NB4 (cell line): Measurements from ENCODE around the gene KPNB1.
A peak's percentile ranks its signal among the peaks of the same experiment; 100 is the strongest.

ENCODE experiments used
- DNase-seq: peaks from one replicate; pipeline ENCODE4 v3.0.0; 2010; ENCODE audit warnings: low read depth
- H3K4me3 ChIP-seq: one replicate; pipeline ENCODE4 v1.5.1; 2011; ENCODE audit warnings: mild to moderate bottlenecking, low read depth, low read length, moderate library complexity
- MYC ChIP-seq: IDR thresholded peaks from 2 replicates; pipeline ENCODE4 v1.6.1; 2011; ENCODE audit warnings: low read depth, low read length
- POLR2A ChIP-seq: IDR thresholded peaks from 2 replicates; pipeline ENCODE4 v1.6.1; 2011; ENCODE audit warnings: mild to moderate bottlenecking; ENCODE audit not compliant: insufficient read length; ENCODE audit errors: extremely low read depth
- TF ChIP-seq, protein P1 (sequence below): IDR thresholded peaks from 2 replicates; pipeline ENCODE4 v1.6.1; 2011; ENCODE audit warnings: low read depth, low read length
- TF ChIP-seq, protein P2 (sequence below): IDR thresholded peaks from one replicate; pipeline ENCODE4 v1.5.1; 2012; ENCODE audit warnings: low read depth, low read length

Gene KPNB1

DNA sequence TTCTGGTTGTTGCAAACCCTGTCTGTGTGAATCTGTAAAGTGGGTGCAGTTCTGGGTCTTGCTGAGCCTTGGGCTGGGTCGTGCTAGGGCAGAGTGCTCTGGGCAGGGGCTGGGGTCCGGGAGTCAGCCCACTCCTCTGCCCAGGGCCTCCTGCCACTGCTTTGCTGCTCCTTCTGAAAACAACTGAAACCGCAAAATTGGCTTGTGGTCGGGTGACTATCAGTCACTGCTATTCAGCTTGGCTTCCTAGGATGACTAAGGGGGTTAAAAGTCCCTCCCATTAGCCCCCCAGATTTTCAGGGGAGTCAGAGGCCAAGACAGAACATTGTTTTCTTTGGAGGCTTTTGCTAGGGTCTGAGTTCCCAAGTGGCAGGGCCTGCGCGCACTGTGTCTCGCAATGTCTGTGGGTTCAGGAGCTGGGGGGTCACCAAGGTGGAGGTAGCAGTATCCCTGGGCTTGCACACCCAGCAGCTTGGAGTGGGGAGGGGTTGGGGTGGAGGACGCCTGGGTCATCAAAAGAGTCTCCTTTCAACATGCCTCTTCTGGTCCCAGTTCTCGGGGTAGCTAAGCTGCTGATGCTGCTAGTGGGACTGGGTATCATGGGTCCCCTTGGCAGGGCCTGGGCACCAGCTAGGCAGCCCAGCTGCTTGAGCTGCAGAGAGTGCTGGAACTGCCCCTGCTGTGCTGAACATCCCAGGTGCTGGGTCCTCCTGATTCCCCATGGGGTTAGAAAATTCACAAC, 69.9 kb downstream of the KPNB1 start:
- H3K4me3 ChIP-seq, result no peak overlapping the region
- TF ChIP-seq, protein P1, sequence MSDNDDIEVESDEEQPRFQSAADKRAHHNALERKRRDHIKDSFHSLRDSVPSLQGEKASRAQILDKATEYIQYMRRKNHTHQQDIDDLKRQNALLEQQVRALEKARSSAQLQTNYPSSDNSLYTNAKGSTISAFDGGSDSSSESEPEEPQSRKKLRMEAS, result no peak
- no peak for TF ChIP-seq MYC
- TF ChIP-seq, protein P2, sequence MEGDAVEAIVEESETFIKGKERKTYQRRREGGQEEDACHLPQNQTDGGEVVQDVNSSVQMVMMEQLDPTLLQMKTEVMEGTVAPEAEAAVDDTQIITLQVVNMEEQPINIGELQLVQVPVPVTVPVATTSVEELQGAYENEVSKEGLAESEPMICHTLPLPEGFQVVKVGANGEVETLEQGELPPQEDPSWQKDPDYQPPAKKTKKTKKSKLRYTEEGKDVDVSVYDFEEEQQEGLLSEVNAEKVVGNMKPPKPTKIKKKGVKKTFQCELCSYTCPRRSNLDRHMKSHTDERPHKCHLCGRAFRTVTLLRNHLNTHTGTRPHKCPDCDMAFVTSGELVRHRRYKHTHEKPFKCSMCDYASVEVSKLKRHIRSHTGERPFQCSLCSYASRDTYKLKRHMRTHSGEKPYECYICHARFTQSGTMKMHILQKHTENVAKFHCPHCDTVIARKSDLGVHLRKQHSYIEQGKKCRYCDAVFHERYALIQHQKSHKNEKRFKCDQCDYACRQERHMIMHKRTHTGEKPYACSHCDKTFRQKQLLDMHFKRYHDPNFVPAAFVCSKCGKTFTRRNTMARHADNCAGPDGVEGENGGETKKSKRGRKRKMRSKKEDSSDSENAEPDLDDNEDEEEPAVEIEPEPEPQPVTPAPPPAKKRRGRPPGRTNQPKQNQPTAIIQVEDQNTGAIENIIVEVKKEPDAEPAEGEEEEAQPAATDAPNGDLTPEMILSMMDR, result no peak
- no peak for TF ChIP-seq POLR2A
- DNase-seq, result peak; percentile 82

DNA sequence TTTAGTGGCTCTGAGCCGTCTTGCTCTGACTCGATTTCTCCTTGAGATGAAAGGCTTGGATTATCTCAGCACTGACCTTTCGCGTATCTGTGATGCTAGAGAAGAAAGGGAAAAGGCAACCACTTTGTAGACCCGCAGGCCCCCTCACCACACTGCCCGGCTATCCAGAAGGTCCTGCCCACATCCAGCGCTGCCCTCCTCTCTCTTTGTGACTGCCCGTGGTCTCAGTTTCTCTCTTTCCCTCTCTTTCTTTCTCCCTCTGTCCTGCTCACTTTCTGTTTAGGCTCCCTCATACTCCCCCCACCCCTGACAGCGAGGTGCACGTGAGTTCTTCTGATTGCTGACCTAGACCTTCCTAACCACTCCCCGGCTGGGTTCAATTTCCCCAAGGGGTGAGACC, 70.5 kb downstream of the KPNB1 start:
- TF ChIP-seq POLR2A (no peak), MYC (no peak)
- TF ChIP-seq, protein P2, result no peak
- TF ChIP-seq, protein P1, result no peak
- H3K4me3 ChIP-seq, result no peak overlapping the region
- no peak for DNase-seq

DNA sequence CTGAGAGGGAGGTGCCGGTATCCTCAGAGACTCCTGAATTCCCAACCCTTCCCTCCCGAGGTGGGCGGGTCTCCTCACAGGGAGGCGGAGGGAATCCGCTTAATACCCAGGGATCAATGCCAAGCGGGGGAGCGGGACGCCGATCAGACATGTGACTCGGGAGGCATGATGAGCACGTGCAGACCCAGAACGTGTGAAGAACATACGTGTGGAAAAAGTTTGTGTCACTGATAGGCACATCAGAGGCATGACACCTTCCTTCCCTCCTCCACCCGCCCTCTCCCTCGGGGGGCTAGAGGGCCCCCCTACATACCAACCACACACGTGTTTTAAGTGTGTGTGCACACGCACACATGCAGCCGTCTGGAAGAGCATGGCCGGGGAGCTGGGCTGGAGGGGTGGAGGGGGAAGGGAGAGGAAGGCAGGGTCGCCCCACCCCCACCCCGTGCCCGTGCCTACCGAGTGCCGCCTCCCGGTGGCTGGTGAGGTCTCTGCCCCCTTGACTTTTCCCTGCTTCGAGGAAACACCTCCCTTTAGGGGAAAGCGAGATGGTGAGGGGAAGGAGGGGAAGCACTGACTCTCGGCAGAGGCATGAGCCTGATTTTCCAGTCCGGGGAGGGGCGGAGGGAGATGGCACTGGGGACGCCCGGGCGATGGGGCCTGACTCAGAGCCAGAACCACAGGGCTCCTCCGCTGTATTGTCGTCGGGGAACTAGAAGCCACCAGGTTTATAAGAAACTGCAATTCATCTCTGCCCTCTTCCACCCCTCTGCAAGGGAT, 71.2 kb downstream of the KPNB1 start:
- no peak overlapping the region for H3K4me3 ChIP-seq
- TF ChIP-seq, protein P2, result no peak
- no peak for TF ChIP-seq MYC
- no peak for TF ChIP-seq POLR2A
- TF ChIP-seq, protein P1, result no peak; the same call in 1 of the 2 replicates
- peak; percentile 75 for DNase-seq

DNA sequence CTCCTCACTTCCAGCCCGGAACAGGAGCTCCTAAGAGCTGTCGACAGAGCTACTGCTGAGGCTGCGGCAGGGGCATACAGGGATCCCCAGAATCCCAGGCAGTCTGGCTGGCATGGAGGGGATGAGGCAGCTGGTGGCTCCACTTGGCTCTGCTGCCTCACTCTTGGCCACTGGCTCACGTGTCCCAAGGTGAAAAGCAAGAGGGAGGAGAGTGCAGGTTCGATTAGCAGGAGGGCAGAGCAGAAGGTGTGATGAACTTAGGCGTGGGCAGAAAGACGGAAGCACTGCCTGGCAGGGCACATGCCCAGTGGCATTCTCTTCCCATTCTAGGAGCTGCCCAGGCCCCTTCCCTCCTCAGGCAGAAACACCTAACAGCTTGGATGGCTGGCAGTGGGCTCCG, 72.0 kb downstream of the KPNB1 start:
- no peak for DNase-seq
- no peak overlapping the region for H3K4me3 ChIP-seq
- TF ChIP-seq, protein P1, result no peak
- TF ChIP-seq, protein P2, result no peak

DNA sequence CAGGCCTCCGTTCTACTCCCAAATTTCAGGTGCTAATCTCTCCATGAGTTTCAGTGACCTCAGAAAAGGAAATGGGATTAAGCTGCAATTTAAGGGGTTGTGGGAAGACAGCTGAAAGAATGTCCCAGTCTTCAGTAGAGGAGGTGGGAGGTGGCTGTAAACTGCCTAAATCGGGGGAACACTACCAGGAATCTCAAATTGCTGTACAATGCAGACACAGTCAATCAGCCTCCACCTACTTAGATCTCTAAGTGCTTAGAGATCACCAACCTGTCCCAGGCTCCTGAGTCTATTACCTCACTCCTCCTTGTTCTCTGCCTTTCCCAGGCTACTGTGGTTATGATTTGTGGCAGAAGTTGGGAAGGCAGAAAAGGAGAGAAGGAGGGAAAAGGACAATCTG, 75.0 kb downstream of the KPNB1 start:
- no peak overlapping the region for H3K4me3 ChIP-seq
- TF ChIP-seq, protein P2, result no peak
- TF ChIP-seq, protein P1, result no peak
- TF ChIP-seq POLR2A (no peak), MYC (no peak)
- DNase-seq, result no peak
